HG03354 (cell line): Measurements from ENCODE around the gene INVS.
"Not testable (repeated sequence)": the region's sequence is repeated elsewhere in the genome, so short reads cannot be mapped to it uniquely, and the experiment has no call there.

Source experiments
- ATAC-seq: cut with Tn5 transposase; IDR thresholded peaks from one replicate; pipeline ENCODE4 v1.9.1; 2021; ENCODE audit warnings: mild to moderate bottlenecking; ENCODE audit not compliant: unreplicated experiment, poor library complexity, severe bottlenecking

Gene INVS

GRCh38 chr9:100076256-100076655 is 22.8 kb upstream of the INVS start:
- ATAC-seq: not testable (repeated sequence)

GRCh38 chr9:100082782-100083181 is 16.3 kb upstream of the INVS start:
- ATAC-seq: no peak

- ATAC-seq: peak; percentile 51
Measured at GRCh38 chr9:100083448-100084127, 15.5 kb upstream of the INVS start.

GRCh38 chr9:100084128-100084453 is 15.0 kb upstream of the INVS start:
- ATAC-seq: peak; percentile 51

- ATAC-seq: peak; percentile 87
Measured at GRCh38 chr9:100084734-100085133, 14.3 kb upstream of the INVS start.

- ATAC-seq: no peak
Measured at GRCh38 chr9:100086097-100086635, 12.9 kb upstream of the INVS start.

GRCh38 chr9:100087218-100087617 is 11.8 kb upstream of the INVS start:
- ATAC-seq: no peak

GRCh38 chr9:100088202-100088601 is 10.8 kb upstream of the INVS start:
- ATAC-seq: no peak

- ATAC-seq: no peak
Measured at GRCh38 chr9:100090880-100091279, 8.2 kb upstream of the INVS start.

GRCh38 chr9:100091650-100092049 is 7.4 kb upstream of the INVS start:
- no peak for ATAC-seq

GRCh38 chr9:100092066-100092465 is 7.0 kb upstream of the INVS start:
- no peak for ATAC-seq

GRCh38 chr9:100094411-100094810 is 4.6 kb upstream of the INVS start:
- ATAC-seq: not testable (repeated sequence)

GRCh38 chr9:100096378-100096916 is 2.6 kb upstream of the INVS start:
- no peak for ATAC-seq

GRCh38 chr9:100098046-100098886 is 777 bp upstream of the INVS start:
- ATAC-seq: peak; percentile 8

- ATAC-seq: peak; percentile 0
Measured at GRCh38 chr9:100099722-100100042, 639 bp downstream of the INVS start.

GRCh38 chr9:100100146-100100667 is 1.2 kb downstream of the INVS start:
- no peak for ATAC-seq

- no peak for ATAC-seq
Measured at GRCh38 chr9:100101608-100102007, 2.6 kb downstream of the INVS start.

- no peak for ATAC-seq
Measured at GRCh38 chr9:100104314-100104713, 5.3 kb downstream of the INVS start.

GRCh38 chr9:100105861-100106260 is 6.8 kb downstream of the INVS start:
- no peak for ATAC-seq

GRCh38 chr9:100106616-100107015 is 7.6 kb downstream of the INVS start:
- ATAC-seq: no peak

- no peak for ATAC-seq
Measured at GRCh38 chr9:100108559-100108958, 9.5 kb downstream of the INVS start.
